H1 (cell line): Measurements from ENCODE around the gene ACOD1. TPM values are rescaled to one million over a fixed set of nuclear protein-coding genes. Genes with fewer than 3 reads are reported as not detected.

Experiments
- CTCF ChIA-PET: fragments of 300-600 bp; sonication (Branson Sonifier 250); formaldehyde crosslinking; loops from one replicate; lab custom pipeline; 2021; ENCODE audit not compliant: partially characterized antibody; lab: Charles Lee
- POLR2A ChIA-PET: fragments of 300-600 bp; sonication (Branson Sonifier 250); formaldehyde crosslinking; loops from one replicate; lab custom pipeline; 2021; ENCODE audit warnings: inconsistent platforms; ENCODE audit not compliant: partially characterized antibody; lab: Charles Lee
- DNase-seq, 2 experiments: peaks; one replicate each; pipeline versions ENCODE4 v3.0.0 to v3.0.0-alpha.2; 2010 to 2022; ENCODE audit warnings: low spot score in 2 of 2, low read depth in 1 of 2, mixed read lengths in 1 of 2
- FAIRE-seq: peaks from 2 replicates; lab custom pipeline; 2011; peaks lifted over from hg19 to GRCh38; lab: Jason Lieb, UNC
- H2AFZ ChIP-seq: 2 replicates; pipeline ENCODE4 v1.8.1; 2012; ENCODE audit warnings: low read length, inconsistent platforms
- H2AK5ac ChIP-seq: 2 replicates; pipeline ENCODE4 v1.6.1; 2013; ENCODE audit warnings: low read depth, low read length
- H2BK120ac ChIP-seq: replicated peaks from 2 replicates; pipeline ENCODE3; 2013; ENCODE audit warnings: low read depth, low read length, inconsistent platforms
- H2BK12ac ChIP-seq: 2 replicates; pipeline ENCODE4 v1.6.1; 2013; ENCODE audit warnings: low read depth, low read length
- H2BK15ac ChIP-seq: 2 replicates; pipeline ENCODE4 v1.6.1; 2013; ENCODE audit warnings: low read length
- H2BK20ac ChIP-seq: 2 replicates; pipeline ENCODE4 v1.6.1; 2013; ENCODE audit warnings: low read length
- H2BK5ac ChIP-seq: 2 replicates; pipeline ENCODE4 v1.6.1; 2013; ENCODE audit warnings: low read depth, low read length
- H3K14ac ChIP-seq: 2 replicates; pipeline ENCODE4 v1.6.1; 2013; ENCODE audit warnings: inconsistent platforms; ENCODE audit not compliant: insufficient read length
- H3K18ac ChIP-seq: 2 replicates; pipeline ENCODE4 v1.6.1; 2013; ENCODE audit warnings: low read length; ENCODE audit errors: extremely low read depth
- H3K23ac ChIP-seq: 2 replicates; pipeline ENCODE4 v1.6.1; 2013; ENCODE audit warnings: inconsistent platforms; ENCODE audit not compliant: insufficient read length
- H3K23me2 ChIP-seq: 2 replicates; pipeline ENCODE4 v1.6.1; 2013; ENCODE audit warnings: low read depth, low read length
- H3K27ac ChIP-seq: 2 replicates; pipeline ENCODE4 v1.6.1; 2011; ENCODE audit warnings: low read depth, low read length, inconsistent platforms
- H3K27me3 ChIP-seq, 4 experiments: replicated peaks in 1 of 4; 1 replicate in 1 of 4; 2 replicates in 3 of 4; pipeline versions ENCODE4 v1.6.1 to v1.8.1; 2011 to 2013; ENCODE audit warnings: low read length in 3 of 4, mild to moderate bottlenecking in 3 of 4, inconsistent platforms in 2 of 4, mixed read lengths in 2 of 4, moderate library complexity in 1 of 4; ENCODE audit not compliant: control insufficient read depth in 3 of 4, insufficient read depth in 3 of 4; ENCODE audit errors: extremely low read depth in 1 of 4
- H3K36me3 ChIP-seq, 4 experiments: 2 replicates each; pipeline versions ENCODE4 v1.6.1 to v1.8.1; 2011 to 2013; ENCODE audit warnings: mild to moderate bottlenecking in 4 of 4, low read length in 3 of 4, moderate library complexity in 2 of 4, control low read depth in 1 of 4, inconsistent platforms in 1 of 4; ENCODE audit not compliant: insufficient read depth in 4 of 4, control insufficient read depth in 2 of 4
- H3K4ac ChIP-seq: replicated peaks from 2 replicates; pipeline ENCODE3; 2013; ENCODE audit warnings: low read length, low read depth, mixed read lengths, inconsistent platforms; ENCODE audit not compliant: insufficient read length
- H3K4me1 ChIP-seq, 4 experiments: replicated peaks in 1 of 4; 1 replicate in 1 of 4; 2 replicates in 3 of 4; pipeline versions ENCODE4 v1.6.1 to v1.8.1; 2011 to 2013; ENCODE audit warnings: low read length in 3 of 4, inconsistent platforms in 2 of 4, mixed read lengths in 1 of 4; ENCODE audit not compliant: insufficient read depth in 4 of 4, control insufficient read depth in 3 of 4
- H3K4me2 ChIP-seq, 2 experiments: 2 replicates each; pipeline versions ENCODE4 v1.6.1 to v1.8.1; 2011 to 2013; ENCODE audit warnings: low read depth in 2 of 2, low read length in 2 of 2, control low read depth in 1 of 2, inconsistent platforms in 1 of 2, mild to moderate bottlenecking in 1 of 2; ENCODE audit not compliant: insufficient read depth in 1 of 2
- H3K4me3 ChIP-seq, 4 experiments: fragments of 200-600, 300-600 bp in 1 of 4; sonication (generic), shearing (Covaris generic), sonication (Bioruptor Twin) in 1 of 4; 2 replicates each; pipeline versions ENCODE4 v1.5.1 to v1.8.1; 2011 to 2016; ENCODE audit warnings: low read length in 4 of 4, low read depth in 3 of 4, control low read depth in 2 of 4, inconsistent platforms in 2 of 4, mild to moderate bottlenecking in 2 of 4, mixed read lengths in 1 of 4, moderate library complexity in 1 of 4; ENCODE audit not compliant: insufficient read depth in 2 of 4; ENCODE audit errors: extremely low read depth in 1 of 4
- H3K56ac ChIP-seq: replicated peaks from 2 replicates; pipeline ENCODE3; 2013; ENCODE audit warnings: low read depth, mild to moderate bottlenecking, mixed read lengths, low read length, inconsistent platforms; ENCODE audit not compliant: insufficient read length
- H3K79me1 ChIP-seq: 2 replicates; pipeline ENCODE4 v1.6.1; 2013; ENCODE audit warnings: low read depth, low read length, control low read depth
- H3K79me2 ChIP-seq, 2 experiments: 2 replicates each; pipeline versions ENCODE4 v1.6.1 to v1.8.1; 2012 to 2013; ENCODE audit warnings: low read length in 2 of 2, mild to moderate bottlenecking in 2 of 2, inconsistent platforms in 1 of 2; ENCODE audit not compliant: insufficient read depth in 2 of 2, control insufficient read depth in 1 of 2
- H3K9ac ChIP-seq, 4 experiments: replicated peaks in 1 of 4; 1 replicate in 1 of 4; 2 replicates in 3 of 4; pipeline versions ENCODE4 v1.6.1 to v1.8.1; 2011 to 2013; ENCODE audit warnings: low read depth in 3 of 4, low read length in 3 of 4, control low read depth in 2 of 4, mild to moderate bottlenecking in 2 of 4, moderate library complexity in 2 of 4, inconsistent platforms in 1 of 4; ENCODE audit errors: extremely low read depth in 1 of 4
- H3K9me3 ChIP-seq, 2 experiments: 2 replicates each; pipeline versions ENCODE4 v1.6.1 to v1.8.1; 2012 to 2013; ENCODE audit warnings: mild to moderate bottlenecking in 2 of 2, moderate library complexity in 2 of 2, control low read depth in 1 of 2, inconsistent platforms in 1 of 2, low read depth in 1 of 2, low read length in 1 of 2, mixed read lengths in 1 of 2; ENCODE audit not compliant: insufficient read depth in 2 of 2
- H4K20me1 ChIP-seq, 2 experiments: replicated peaks in 1 of 2; 2 replicates each; pipeline versions ENCODE3 to v1.8.1; 2011 to 2013; ENCODE audit warnings: inconsistent platforms in 2 of 2, low read length in 2 of 2, mild to moderate bottlenecking in 1 of 2; ENCODE audit not compliant: insufficient read depth in 2 of 2, control insufficient read depth in 1 of 2
- H4K5ac ChIP-seq: 2 replicates; pipeline ENCODE4 v1.6.1; 2013; ENCODE audit warnings: low read length, low read depth, mixed read lengths, inconsistent platforms; ENCODE audit not compliant: insufficient read length
- H4K8ac ChIP-seq: 2 replicates; pipeline ENCODE4 v1.8.0; 2013; ENCODE audit warnings: mild to moderate bottlenecking, moderate library complexity, low read length, inconsistent platforms; ENCODE audit not compliant: insufficient read depth; ENCODE audit errors: extremely low read depth
- H4K91ac ChIP-seq: replicated peaks from 2 replicates; pipeline ENCODE3; 2013; ENCODE audit warnings: low read length, mixed read lengths, inconsistent platforms; ENCODE audit not compliant: insufficient read length
- EP300 ChIP-seq, 2 experiments: IDR thresholded peaks; 1 replicate in 1 of 2; 2 replicates in 1 of 2; pipeline ENCODE4 v1.6.1; 2011 to 2012; ENCODE audit warnings: low read depth in 2 of 2, low read length in 2 of 2, mild to moderate bottlenecking in 2 of 2, borderline replicate concordance in 1 of 2, inconsistent platforms in 1 of 2, moderate library complexity in 1 of 2
- FOSL1 ChIP-seq: IDR thresholded peaks from 2 replicates; pipeline ENCODE4 v1.6.1; 2011; ENCODE audit warnings: mild to moderate bottlenecking, low read depth, low read length, moderate library complexity; ENCODE audit not compliant: insufficient read depth
- JUN ChIP-seq: IDR thresholded peaks from 2 replicates; pipeline ENCODE4 v1.6.1; 2011; ENCODE audit warnings: low read depth, mild to moderate bottlenecking, improper control_type of control experiment, low read length
- POLR2A ChIP-seq, 2 experiments: IDR thresholded peaks; 1 replicate in 1 of 2; 2 replicates in 1 of 2; pipeline ENCODE4 v1.6.1; 2011; ENCODE audit warnings: low read depth in 2 of 2, low read length in 2 of 2, mild to moderate bottlenecking in 2 of 2; ENCODE audit errors: control extremely low read depth in 1 of 2
- POLR2AphosphoS5 ChIP-seq: IDR thresholded peaks from 2 replicates; pipeline ENCODE4 v1.6.1; 2011; ENCODE audit warnings: low read depth, low read length
- SP2 ChIP-seq: IDR thresholded peaks from 2 replicates; pipeline ENCODE4 v1.6.1; 2012; ENCODE audit warnings: mild to moderate bottlenecking, low read length, inconsistent platforms
- WGBS, 2 experiments: shearing (Covaris generic) in 1 of 2; methylation state at CpG; one replicate each; pipeline versions ENCODE4 v1.1.6 to v1.1.7; 2013 to 2015; ENCODE audit warnings: low lambda C conversion rate in 2 of 2, mixed read lengths in 2 of 2, inconsistent platforms in 1 of 2, low coverage in 1 of 2, missing lambda C conversion rate in 1 of 2; ENCODE audit not compliant: insufficient replicate concordance in 2 of 2, insufficient coverage in 1 of 2, insufficient read length in 1 of 2; ENCODE audit errors: extremely low coverage in 1 of 2, missing lambda C conversion rate in 1 of 2; 5-methylcytosine and 5-hydroxymethylcytosine counted together
- polyA plus RNA-seq, 7 experiments: library from polyadenylated mRNA; depleted of rRNA in 3 of 7; stranded (reverse) in 5 of 7; unstranded in 2 of 7; fragments of >200 nt in 5 of 7; fragments of 200-250 nt in 2 of 7; gene quantifications; 1 replicate in 5 of 7; 2 replicates in 1 of 7; 4 replicates in 1 of 7; pipeline versions ENCODE4 v1.2.1 to v1.2.3, GENCODE V29; 2011 to 2013; ENCODE audit warnings: missing spikeins in 2 of 7, mixed read lengths in 2 of 7
- total RNA-seq: library from RNA; stranded (reverse); fragmentation: NEBNext Ultra II Directional; extraction: Animal tissue kit (Norgen Biotek cat#: 25700); gene quantifications from 2 replicates; pipeline ENCODE4 v1.2.1, GENCODE V29; 2021

The ACOD1 gene
- total and polyA plus RNA-seq, 2 of the 8 experiments (the other 6 are each of a cell fraction or from before 2014, with no cell fraction given): not detected

GRCh38 chr13:76974618-76974975, 26.3 kb downstream of the ACOD1 start:
- H3K4me1 ChIP-seq: 0 out of 7 replicates have a peak, but pooled peaks cover 0 to 2% (median 0%) of the 10 kb centered on the region in 4 experiments
- no peak for FAIRE-seq
- 92% methylated on average over 3 of the region's 3 CpGs; no CpG with 5 or more reads in 1 of the 2 experiments for WGBS, 2 experiments

More at GRCh38 chr13:76974618-76974975, 26.3 kb downstream of the ACOD1 start:
- H4K5ac ChIP-seq: no peak overlapping the region
- no peaks in the 10 kb centered on the region for H3K27me3 ChIP-seq
- no peaks in the 10 kb centered on the region for H4K20me1 ChIP-seq
- no peak overlapping the region for H2BK5ac ChIP-seq
- no peak overlapping the region for H2BK120ac ChIP-seq
- H3K36me3 ChIP-seq: no peaks in the 10 kb centered on the region; a peak in 1 of 8 replicates
- no peak overlapping the region for H3K56ac ChIP-seq
- no peak overlapping the region for H3K9ac ChIP-seq
- ChIA-PET POLR2A (no interaction called here), CTCF (interaction anchor here (0.8 to 1.5 kb wide), 4 partner anchors 12 to 72 kb away, joined by 3 to 5 read pairs (median 3); no protein-coding TSS in a partner anchor)
- H2AFZ ChIP-seq: peak overlapping the region; percentile 68
- H2AK5ac ChIP-seq: no peak overlapping the region
- no peak overlapping the region for H4K8ac ChIP-seq
- H3K27ac ChIP-seq: no peak overlapping the region
- H3K9me3 ChIP-seq: no peaks in the 10 kb centered on the region
- H3K79me2 ChIP-seq: no peaks in the 10 kb centered on the region
- no peaks in the 10 kb centered on the region for H3K79me1 ChIP-seq
- no peak overlapping the region for H2BK20ac ChIP-seq
- H3K14ac ChIP-seq: no peak overlapping the region
- H2BK12ac ChIP-seq: no peak overlapping the region; the same call in 1 of the 2 replicates
- no peaks in the 10 kb centered on the region for H3K23me2 ChIP-seq
- no peak overlapping the region for H3K18ac ChIP-seq
- H3K4me3 ChIP-seq: no peak overlapping the region
- H2BK15ac ChIP-seq: no peak overlapping the region
- no peak overlapping the region for H3K4ac ChIP-seq
- DNase-seq: no peak
- H4K91ac ChIP-seq: no peak overlapping the region
- no peak overlapping the region for H3K4me2 ChIP-seq
- TF ChIP-seq SP2 (no peak), JUN (no peak), EP300 (IDR thresholded peaks at IDR 0.05; ENCODE audit: borderline replicate concordance in 1 of 2, low read depth in 2 of 2, low read length in 2 of 2) (no peak), FOSL1 (no peak), POLR2AphosphoS5 (no peak), POLR2A (IDR thresholded peaks at IDR 0.05; ENCODE audit: control extremely low read depth in 1 of 2, low read depth in 2 of 2, low read length in 2 of 2) (no peak)
- no peak overlapping the region for H3K23ac ChIP-seq
